ENCODE data around the gene TAF12.
A peak's percentile ranks its signal among the peaks of the same experiment; 100 is the strongest.
"Not testable (repeated sequence)": the region's sequence is repeated elsewhere in the genome, so short reads cannot be mapped to it uniquely, and the experiment has no call there.

TAF12 gene

GRCh38 chr1:28642847-28643635 is at the start of gene TAF12:
TAF12 (minus strand) TSS chr1:28643067; CDS start chr1:28622081, 20,986 bp downstream.
- DNase-seq = peak; percentile 98

- not testable (repeated sequence) for DNase-seq
Measured at GRCh38 chr1:28691627-28692026, 48.8 kb upstream of the TAF12 start.

- no peak for DNase-seq
Measured at GRCh38 chr1:28684937-28685336, 42.1 kb upstream of the TAF12 start.

GRCh38 chr1:28682840-28683239 is 40.0 kb upstream of the TAF12 start:
- no peak for DNase-seq

GRCh38 chr1:28680151-28680550 is 37.3 kb upstream of the TAF12 start:
- DNase-seq = no peak

GRCh38 chr1:28675924-28676257 is 33.0 kb upstream of the TAF12 start:
- no peak for DNase-seq

- not testable (repeated sequence) for DNase-seq
Measured at GRCh38 chr1:28672971-28673370, 30.1 kb upstream of the TAF12 start.

GRCh38 chr1:28671254-28671780 is 28.4 kb upstream of the TAF12 start:
- no peak for DNase-seq

GRCh38 chr1:28668956-28669723 is 26.3 kb upstream of the TAF12 start:
- peak; percentile 87 for DNase-seq

- peak; percentile 95 for DNase-seq
Measured at GRCh38 chr1:28668191-28668955, 25.5 kb upstream of the TAF12 start, which contains the start of gene GMEB1. GMEB1 (plus strand) TSS chr1:28668784; CDS start chr1:28683613, 14,829 bp downstream.

GRCh38 chr1:28666806-28667205 is 23.9 kb upstream of the TAF12 start:
- no peak for DNase-seq

- no peak for DNase-seq
Measured at GRCh38 chr1:28663871-28664470, 21.1 kb upstream of the TAF12 start.

GRCh38 chr1:28656335-28656734 is 13.5 kb upstream of the TAF12 start:
- no peak for DNase-seq

GRCh38 chr1:28655448-28656311 is 12.8 kb upstream of the TAF12 start:
- DNase-seq = not testable (repeated sequence)

- not testable (repeated sequence) for DNase-seq
Measured at GRCh38 chr1:28653870-28654269, 11.0 kb upstream of the TAF12 start.

GRCh38 chr1:28653063-28653462 is 10.2 kb upstream of the TAF12 start:
- DNase-seq = not testable (repeated sequence)

- no peak for DNase-seq
Measured at GRCh38 chr1:28648474-28649198, 5.8 kb upstream of the TAF12 start, which contains the start of gene RNU11. RNU11 (plus strand) TSS chr1:28648600.

- DNase-seq = peak; percentile 99
Measured at GRCh38 chr1:28648008-28648473, 5.2 kb upstream of the TAF12 start.

GRCh38 chr1:28646040-28646439 is 3.2 kb upstream of the TAF12 start:
- no peak for DNase-seq

GRCh38 chr1:28645406-28645805 is 2.5 kb upstream of the TAF12 start:
- DNase-seq = not testable (repeated sequence)

GRCh38 chr1:28644494-28644893 is 1.6 kb upstream of the TAF12 start:
- DNase-seq = no peak
